ENCODE data around the gene DAZAP1.

- TF ChIP-seq EP300 (IDR thresholded peaks at IDR 0.05; ENCODE audit: borderline replicate concordance in 1 of 2, low read depth in 1 of 2, low read length in 1 of 2) (no peak), RAD21 (IDR thresholded peaks at IDR 0.05; ENCODE audit: low read length) (no peak), TAF1 (IDR thresholded peaks at IDR 0.05; ENCODE audit: borderline replicate concordance, low read depth, low read length) (no peak), CTCF (IDR thresholded peaks at IDR 0.05) (no peak), GABPA (IDR thresholded peaks at IDR 0.05; ENCODE audit: low read depth) (no peak), NRF1 (IDR thresholded peaks at IDR 0.05; ENCODE audit: low read depth, low read length) (no peak), USF2 (IDR thresholded peaks at IDR 0.05; ENCODE audit: borderline replicate concordance, low read depth, low read length) (no peak), SMC3 (IDR thresholded peaks at IDR 0.05; ENCODE audit: low read depth, low read length) (no peak), MXI1 (IDR thresholded peaks at IDR 0.05; ENCODE audit: low read depth, low read length) (no peak), CHD2 (IDR thresholded peaks at IDR 0.05; ENCODE audit: low read length, partially characterized antibody) (no peak), REST (IDR thresholded peaks at IDR 0.05; ENCODE audit: low read depth, low read length) (no peak), TEAD4 (IDR thresholded peaks at IDR 0.05; ENCODE audit: borderline replicate concordance, insufficient read depth) (no peak), MAX (IDR thresholded peaks at IDR 0.05; ENCODE audit: low read depth) (no peak)
Measured at GRCh38 chr19:1379961-1380489, 27.4 kb upstream of the DAZAP1 start.

All from SK-N-SH (cell line).